HG02840 (cell line): ENCODE data around the gene AMPD2.

Experiments
- ATAC-seq: cut with Tn5 transposase; IDR thresholded peaks from one replicate; pipeline ENCODE4 v1.9.1; 2021; ENCODE audit warnings: mild to moderate bottlenecking, moderate library complexity, moderate number of reproducible peaks; ENCODE audit not compliant: unreplicated experiment, low FRiP score

AMPD2 gene

GRCh38 chr1:109615879-109616278 lies 3.8 kb upstream of the AMPD2 start:
- ATAC-seq: no peak

- no peak for ATAC-seq
Observed at GRCh38 chr1:109616391-109616790, 3.2 kb upstream of the AMPD2 start.

GRCh38 chr1:109617291-109617801 lies 2.3 kb upstream of the AMPD2 start:
- ATAC-seq: no peak

GRCh38 chr1:109618661-109619575 lies 719 bp upstream of the AMPD2 start:
- ATAC-seq: no peak

- no peak for ATAC-seq
Observed at GRCh38 chr1:109620401-109620791, 759 bp downstream of the AMPD2 start.

GRCh38 chr1:109620841-109621286 lies 1.2 kb downstream of the AMPD2 start:
- peak; percentile 60 for ATAC-seq

- ATAC-seq: no peak
Observed at GRCh38 chr1:109621379-109622136, 1.9 kb downstream of the AMPD2 start.

- no peak for ATAC-seq
Observed at GRCh38 chr1:109622137-109622892, 2.7 kb downstream of the AMPD2 start.

GRCh38 chr1:109622895-109623294 lies 3.3 kb downstream of the AMPD2 start:
- no peak for ATAC-seq

GRCh38 chr1:109623601-109624161 lies 4.0 kb downstream of the AMPD2 start:
- no peak for ATAC-seq

GRCh38 chr1:109624201-109625010 lies 4.8 kb downstream of the AMPD2 start:
- ATAC-seq: no peak

GRCh38 chr1:109625176-109625575 lies 5.5 kb downstream of the AMPD2 start:
- no peak for ATAC-seq

- no peak for ATAC-seq
Observed at GRCh38 chr1:109625601-109626560, 6.2 kb downstream of the AMPD2 start.

GRCh38 chr1:109626682-109627408 lies 7.2 kb downstream of the AMPD2 start:
- no peak for ATAC-seq

GRCh38 chr1:109627692-109628399 lies 8.2 kb downstream of the AMPD2 start:
- no peak for ATAC-seq

- no peak for ATAC-seq
Observed at GRCh38 chr1:109628540-109629321, 9.1 kb downstream of the AMPD2 start.
